GM18505 (cell line): Measurements from ENCODE around the gene NAPB.
"Not testable (repeated sequence)": the region's sequence is repeated elsewhere in the genome, so short reads cannot be mapped to it uniquely, and the experiment has no call there.

Source experiments
- ATAC-seq: cut with Tn5 transposase; IDR thresholded peaks from one replicate; pipeline ENCODE4 v1.9.1; 2021; ENCODE audit not compliant: unreplicated experiment
- POLR2A ChIP-seq: IDR thresholded peaks from 4 replicates; pipeline ENCODE4 v1.6.1; 2011; ENCODE audit warnings: borderline replicate concordance; ENCODE audit not compliant: insufficient read depth, insufficient read length; ENCODE audit errors: extremely low read depth

NAPB gene

DNA sequence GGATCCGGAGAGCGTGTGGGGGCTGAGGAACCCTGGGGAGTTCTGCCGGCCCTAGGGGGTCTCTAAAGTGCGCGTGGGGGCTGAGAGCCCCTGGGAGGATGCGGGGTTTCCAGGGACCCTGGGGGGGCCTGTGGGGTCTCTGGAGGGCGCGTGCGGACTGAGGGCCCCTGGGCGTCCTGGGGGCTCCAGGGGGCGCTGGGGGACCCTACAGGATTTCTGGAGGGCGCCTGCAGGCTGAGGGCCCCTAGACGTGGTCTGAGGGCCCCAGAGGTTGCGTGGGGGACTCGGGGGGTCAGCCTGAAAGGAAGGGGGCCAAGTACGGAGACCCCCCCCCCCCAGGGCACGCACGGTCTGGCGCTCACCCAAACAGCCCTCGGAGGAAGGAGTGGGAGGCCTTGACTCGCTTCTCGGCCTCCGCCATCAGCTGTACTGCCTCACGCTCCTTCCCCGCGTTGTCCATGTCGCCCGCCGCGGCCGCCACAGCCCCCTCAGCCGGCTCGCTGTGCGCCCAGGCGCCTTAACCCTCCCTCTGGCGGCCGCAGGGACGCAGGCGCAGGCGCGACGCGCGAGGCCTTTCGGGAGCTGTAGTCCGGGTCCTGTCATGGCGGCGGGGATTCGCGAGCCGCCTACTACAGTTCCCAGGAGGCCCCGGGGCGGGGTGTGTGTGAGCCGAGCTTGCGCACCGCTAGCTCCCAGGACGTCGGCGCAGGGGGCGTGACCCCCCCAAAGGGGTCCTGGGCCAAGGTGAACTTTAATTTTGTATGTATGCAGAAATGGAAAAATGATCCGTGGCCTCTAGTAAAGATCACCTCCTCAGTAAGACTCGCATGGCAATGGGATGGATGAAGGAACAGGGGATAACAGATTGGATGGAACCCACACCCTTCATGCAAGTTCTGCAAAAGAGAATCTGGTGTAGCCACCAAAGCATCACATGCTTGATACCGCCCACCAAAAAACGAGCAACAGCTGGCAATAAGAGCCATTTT, at the start of gene NAPB:
Gene NAPB (minus strand): TSS at position 546 of the 989 bp plus-strand sequence. CDS start 86 bp downstream, at position 460.
- ATAC-seq, result peak; percentile 95
- TF ChIP-seq POLR2A, result peak; percentile 73

DNA sequence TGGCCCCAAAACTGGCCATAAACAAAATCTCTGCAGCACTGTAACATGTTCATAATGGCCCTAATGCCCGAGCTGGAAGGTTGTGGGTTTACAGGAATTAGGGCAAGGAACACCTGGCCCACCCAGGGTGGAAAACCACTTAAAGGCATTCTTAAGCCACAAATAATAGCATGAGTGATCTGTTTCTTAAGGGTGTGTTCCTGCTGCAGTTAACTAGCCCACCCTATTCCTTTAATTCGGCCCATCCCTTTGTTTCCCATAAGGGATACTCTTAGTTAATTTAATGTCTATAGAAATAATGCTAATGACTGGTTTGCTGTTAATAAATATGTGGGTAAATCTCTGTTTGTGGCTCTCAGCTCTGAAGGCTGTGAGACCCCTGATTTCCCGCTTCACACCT, 45.7 kb upstream of the NAPB start:
- ATAC-seq, result not testable (repeated sequence)

- no peak for TF ChIP-seq POLR2A
- no peak for ATAC-seq
Measured at GRCh38 chr20:23461180-23461579, 39.9 kb upstream of the NAPB start.

DNA sequence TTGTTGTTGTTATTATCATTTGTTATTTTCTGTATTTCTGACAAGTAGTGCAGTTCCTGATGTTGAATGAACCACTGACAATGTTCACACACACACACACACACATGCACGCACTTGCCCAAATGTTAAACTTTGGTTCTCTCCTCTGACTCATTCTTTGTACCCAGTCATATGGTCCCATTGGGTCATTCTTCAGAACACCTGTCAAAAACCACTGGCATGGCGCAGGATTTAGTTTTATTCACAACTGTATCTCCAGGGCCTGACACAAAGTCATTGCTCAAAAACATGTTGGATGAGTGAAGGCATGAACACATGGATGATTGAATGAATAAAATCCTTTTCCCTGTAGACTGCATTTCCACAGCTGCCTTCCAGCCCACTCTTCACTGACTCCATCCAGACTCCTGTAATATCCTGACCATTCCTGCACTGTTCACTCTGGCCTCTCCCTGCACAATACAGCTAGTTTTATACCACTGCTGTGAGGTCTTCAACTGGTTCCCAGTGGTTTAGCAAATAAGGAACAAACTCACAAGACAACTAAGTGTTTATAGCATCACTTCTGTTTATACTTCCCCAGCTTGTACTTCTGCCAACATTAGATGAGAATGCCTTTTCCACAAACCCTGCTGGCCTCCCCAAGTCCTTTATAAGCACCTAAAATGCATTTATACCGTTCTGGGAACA, 38.3 kb upstream of the NAPB start:
- ATAC-seq, result no peak
- TF ChIP-seq POLR2A, result no peak

- no peak for ATAC-seq
- TF ChIP-seq POLR2A, result no peak
Measured at GRCh38 chr20:23456873-23457272, 35.6 kb upstream of the NAPB start.

- no peak for TF ChIP-seq POLR2A
- no peak for ATAC-seq
Measured at GRCh38 chr20:23456409-23456808, 35.1 kb upstream of the NAPB start.

- no peak for TF ChIP-seq POLR2A
Measured at GRCh38 chr20:23455639-23456038, 34.4 kb upstream of the NAPB start.

GRCh38 chr20:23454816-23455215, 33.5 kb upstream of the NAPB start:
- TF ChIP-seq POLR2A, result no peak
- ATAC-seq, result no peak

More at GRCh38 chr20:23455639-23456038, 34.4 kb upstream of the NAPB start:
- no peak for ATAC-seq

DNA sequence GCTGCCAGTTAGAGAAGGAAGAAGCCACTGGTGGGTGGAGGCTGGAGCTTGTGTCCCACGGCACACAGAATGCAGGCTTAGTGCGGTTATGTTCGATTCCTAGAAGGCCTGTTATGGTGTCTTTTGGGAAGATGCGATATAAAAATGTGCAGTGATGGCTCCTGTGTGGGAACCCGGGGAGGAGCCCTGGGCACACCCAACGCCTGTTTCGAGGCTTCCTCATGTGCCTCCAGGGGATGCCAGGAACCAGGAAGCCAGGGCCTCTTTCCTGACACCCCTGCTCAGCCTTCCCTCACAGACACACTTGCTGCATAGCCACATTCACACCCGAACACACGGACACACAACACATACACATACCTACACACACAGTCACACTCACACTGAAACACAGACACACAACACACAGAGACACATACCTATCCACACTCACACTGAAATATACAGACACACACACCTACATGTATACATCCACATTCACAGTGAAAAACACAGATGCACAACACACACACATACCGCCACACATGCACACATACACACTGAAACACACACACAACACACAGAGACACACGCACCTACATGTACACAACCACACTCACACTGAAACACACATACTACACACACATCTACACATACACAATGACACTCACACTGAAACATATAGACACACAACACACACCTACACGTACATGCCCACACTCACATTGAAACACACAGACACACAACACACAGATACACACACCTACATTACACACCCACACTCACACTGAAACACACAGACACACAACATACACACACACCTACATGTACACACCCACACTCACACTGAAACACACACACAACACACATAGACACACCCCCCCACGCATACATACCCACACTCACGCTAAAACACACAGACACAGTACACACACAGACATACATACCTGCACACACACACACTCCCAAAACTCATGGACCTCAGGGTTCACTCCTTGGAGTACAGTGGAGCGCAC, 32.6 kb upstream of the NAPB start:
- TF ChIP-seq POLR2A, result no peak
- ATAC-seq, result no peak

DNA sequence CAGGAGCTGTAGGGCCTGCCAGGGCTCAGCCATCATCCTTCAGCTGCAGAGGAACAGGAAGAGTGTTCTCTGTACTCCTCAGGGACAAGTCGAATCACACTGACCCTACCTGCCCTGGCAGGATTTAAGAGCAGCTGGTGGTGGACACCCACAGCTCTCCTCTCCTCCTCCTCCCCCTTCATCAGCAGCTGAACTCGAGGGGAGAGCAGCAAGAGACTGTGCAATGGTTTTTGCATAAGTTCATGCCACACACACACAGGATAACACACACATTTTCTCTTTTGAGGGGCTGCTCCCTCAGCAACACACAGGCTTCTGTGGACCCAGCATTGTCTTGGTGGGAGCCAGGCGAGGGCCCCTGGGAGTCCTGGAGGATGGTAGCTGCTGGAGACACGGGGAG, 31.5 kb upstream of the NAPB start, which contains the start of gene CST11:
Gene CST11 (minus strand): TSS at position 101 of the 400 bp plus-strand sequence. CDS start 65 bp downstream, at position 36.
- ATAC-seq, result no peak
- TF ChIP-seq POLR2A, result no peak

GRCh38 chr20:23451956-23452487, 30.7 kb upstream of the NAPB start:
- ATAC-seq, result no peak

GRCh38 chr20:23450877-23451276, 29.6 kb upstream of the NAPB start:
- no peak for ATAC-seq
- TF ChIP-seq POLR2A, result no peak

More at GRCh38 chr20:23451956-23452487, 30.7 kb upstream of the NAPB start:
- TF ChIP-seq POLR2A, result no peak
